GM10266 (cell line): ENCODE measurements around the gene CRIM1.

Experiments used
- DNase-seq: peaks from one replicate; pipeline ENCODE4 v3.0.0; 2012; ENCODE audit errors: extremely low spot score
- CTCF ChIP-seq: IDR thresholded peaks from 2 replicates; pipeline ENCODE4 v1.5.1; 2012; ENCODE audit warnings: mild to moderate bottlenecking, low read depth; ENCODE audit not compliant: control insufficient read depth, insufficient read depth; ENCODE audit errors: missing control alignments

Gene CRIM1

GRCh38 chr2:36367895-36368353, 12.3 kb downstream of the CRIM1 start:
- no peak for TF ChIP-seq CTCF
- no peak for DNase-seq

GRCh38 chr2:36368438-36368837, 12.9 kb downstream of the CRIM1 start:
- no peak for DNase-seq
- TF ChIP-seq CTCF = no peak

- TF ChIP-seq CTCF = no peak
- DNase-seq = no peak
Measured at GRCh38 chr2:36369163-36369562, 13.6 kb downstream of the CRIM1 start.

- DNase-seq = no peak
- TF ChIP-seq CTCF = no peak
Measured at GRCh38 chr2:36369716-36370115, 14.1 kb downstream of the CRIM1 start.

- DNase-seq = no peak
- no peak for TF ChIP-seq CTCF
Measured at GRCh38 chr2:36370281-36370680, 14.7 kb downstream of the CRIM1 start.

- TF ChIP-seq CTCF = no peak
- no peak for DNase-seq
Measured at GRCh38 chr2:36371070-36371874, 15.7 kb downstream of the CRIM1 start.

GRCh38 chr2:36371928-36372391, 16.4 kb downstream of the CRIM1 start:
- TF ChIP-seq CTCF = no peak
- no peak for DNase-seq
